ENCODE measurements around the gene SPOPL.

DNA sequence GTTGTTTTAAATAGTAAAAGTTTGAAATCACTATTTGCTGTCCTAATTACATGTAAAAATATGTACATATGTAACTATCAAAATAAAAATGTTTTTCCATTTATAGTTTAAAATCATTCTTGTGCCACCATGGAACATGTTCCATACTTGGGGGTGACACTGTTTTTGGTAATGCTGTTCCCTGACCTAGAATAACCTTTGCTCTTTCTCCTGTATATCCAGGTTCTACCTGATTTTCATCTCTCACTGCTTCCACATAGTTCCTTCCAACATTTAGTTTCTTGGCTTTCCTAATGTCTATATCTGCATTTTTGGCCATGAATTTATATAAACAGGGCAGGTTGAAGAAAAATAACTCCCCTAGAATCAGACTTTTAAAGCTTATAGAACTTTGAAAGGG, 2.5 kb downstream of the SPOPL start:
- TF ChIP-seq, protein P1, sequence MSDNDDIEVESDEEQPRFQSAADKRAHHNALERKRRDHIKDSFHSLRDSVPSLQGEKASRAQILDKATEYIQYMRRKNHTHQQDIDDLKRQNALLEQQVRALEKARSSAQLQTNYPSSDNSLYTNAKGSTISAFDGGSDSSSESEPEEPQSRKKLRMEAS (IDR thresholded peaks at IDR 0.05): no peak
- no peak for TF ChIP-seq EP300 (IDR thresholded peaks at IDR 0.05; ENCODE audit: borderline replicate concordance)
